PFSK-1 (cell line): Measurements from ENCODE around the gene CUX1.

Experiments used
- FOXP2 ChIP-seq: optimal IDR thresholded peaks from 2 replicates; pipeline ENCODE3; 2011; ENCODE audit warnings: borderline replicate concordance, control low read depth, inconsistent platforms; ENCODE audit not compliant: insufficient read depth; ENCODE audit errors: extremely low read length, extremely low read depth
- POLR2AphosphoS5 ChIP-seq: IDR thresholded peaks from 2 replicates; pipeline ENCODE4 v1.6.1; 2012; ENCODE audit warnings: low read depth, mild to moderate bottlenecking, control low read depth, low read length, moderate library complexity
- SIN3A ChIP-seq: IDR thresholded peaks from 2 replicates; pipeline ENCODE4 v1.6.1; 2012; ENCODE audit warnings: mild to moderate bottlenecking, low read length, moderate library complexity, borderline replicate concordance; ENCODE audit not compliant: insufficient read depth
- TAF1 ChIP-seq: IDR thresholded peaks from 2 replicates; pipeline ENCODE4 v1.6.1; 2012; ENCODE audit warnings: low read length, control low read depth, borderline replicate concordance; ENCODE audit not compliant: insufficient read depth
- TF ChIP-seq, protein P1 (sequence below), 2 experiments: IDR thresholded peaks; 2 replicates each; pipeline versions ENCODE4 v1.6.1 to v1.8.0; 2011 to 2012; ENCODE audit warnings: low read depth in 2 of 2, low read length in 2 of 2, control low read depth in 1 of 2, inconsistent platforms in 1 of 2, mild to moderate bottlenecking in 1 of 2, moderate library complexity in 1 of 2; ENCODE audit not compliant: insufficient read depth in 1 of 2

DNA sequence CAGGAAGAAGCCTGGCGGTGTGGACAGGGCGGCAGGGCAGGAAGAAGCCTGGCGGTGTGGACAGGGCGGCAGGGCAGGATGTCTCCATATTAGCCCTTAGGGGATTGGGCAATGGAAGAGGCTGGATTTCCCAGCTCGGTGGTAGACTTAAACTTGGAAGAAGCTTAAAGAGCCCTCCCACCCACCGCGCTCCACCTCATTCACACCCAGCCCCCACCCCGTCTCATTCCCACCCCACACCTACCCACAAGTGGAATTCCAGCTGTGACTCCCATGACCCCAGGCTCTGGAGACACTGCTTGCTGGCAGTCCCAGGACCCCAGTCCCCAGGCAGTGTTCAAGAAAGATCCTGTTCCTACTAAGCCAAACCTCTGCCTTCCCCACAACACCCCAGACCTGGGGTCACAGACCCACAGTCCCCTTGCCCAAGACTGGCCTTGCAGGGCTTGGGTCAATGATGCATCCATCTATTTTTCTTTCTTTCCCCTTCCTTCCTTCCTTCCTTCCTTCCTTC, 504.8 kb downstream of the CUX1 start:
- TF ChIP-seq, protein P1, sequence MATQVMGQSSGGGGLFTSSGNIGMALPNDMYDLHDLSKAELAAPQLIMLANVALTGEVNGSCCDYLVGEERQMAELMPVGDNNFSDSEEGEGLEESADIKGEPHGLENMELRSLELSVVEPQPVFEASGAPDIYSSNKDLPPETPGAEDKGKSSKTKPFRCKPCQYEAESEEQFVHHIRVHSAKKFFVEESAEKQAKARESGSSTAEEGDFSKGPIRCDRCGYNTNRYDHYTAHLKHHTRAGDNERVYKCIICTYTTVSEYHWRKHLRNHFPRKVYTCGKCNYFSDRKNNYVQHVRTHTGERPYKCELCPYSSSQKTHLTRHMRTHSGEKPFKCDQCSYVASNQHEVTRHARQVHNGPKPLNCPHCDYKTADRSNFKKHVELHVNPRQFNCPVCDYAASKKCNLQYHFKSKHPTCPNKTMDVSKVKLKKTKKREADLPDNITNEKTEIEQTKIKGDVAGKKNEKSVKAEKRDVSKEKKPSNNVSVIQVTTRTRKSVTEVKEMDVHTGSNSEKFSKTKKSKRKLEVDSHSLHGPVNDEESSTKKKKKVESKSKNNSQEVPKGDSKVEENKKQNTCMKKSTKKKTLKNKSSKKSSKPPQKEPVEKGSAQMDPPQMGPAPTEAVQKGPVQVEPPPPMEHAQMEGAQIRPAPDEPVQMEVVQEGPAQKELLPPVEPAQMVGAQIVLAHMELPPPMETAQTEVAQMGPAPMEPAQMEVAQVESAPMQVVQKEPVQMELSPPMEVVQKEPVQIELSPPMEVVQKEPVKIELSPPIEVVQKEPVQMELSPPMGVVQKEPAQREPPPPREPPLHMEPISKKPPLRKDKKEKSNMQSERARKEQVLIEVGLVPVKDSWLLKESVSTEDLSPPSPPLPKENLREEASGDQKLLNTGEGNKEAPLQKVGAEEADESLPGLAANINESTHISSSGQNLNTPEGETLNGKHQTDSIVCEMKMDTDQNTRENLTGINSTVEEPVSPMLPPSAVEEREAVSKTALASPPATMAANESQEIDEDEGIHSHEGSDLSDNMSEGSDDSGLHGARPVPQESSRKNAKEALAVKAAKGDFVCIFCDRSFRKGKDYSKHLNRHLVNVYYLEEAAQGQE (IDR thresholded peaks at IDR 0.05; ENCODE audit: insufficient read depth in 1 of 2, low read depth in 2 of 2, low read length in 2 of 2), result no peak
- no peak for TF ChIP-seq POLR2AphosphoS5
- no peak for TF ChIP-seq TAF1
- no peak for TF ChIP-seq SIN3A
- no peak for TF ChIP-seq FOXP2
